Esophagus squamous epithelium (tissue), 5 donors: ENCODE results near the gene CACNB4. TPM values are rescaled to one million over a fixed set of nuclear protein-coding genes. Genes with fewer than 3 reads are reported as not detected.
"Not testable (repeated sequence)": the region's sequence is repeated elsewhere in the genome, so short reads cannot be mapped to it uniquely, and the experiment has no call there.

Source experiments
- DNase-seq: peaks from one replicate; lab custom pipeline; 2025; lab: John Stamatoyannopoulos, UW
- H3K27ac ChIP-seq, 4 donors: fragments of 200-600 bp; sonication (generic); one replicate each; pipeline ENCODE4 v1.5.1; 2016 to 2019; ENCODE audit warnings: mild to moderate bottlenecking in 1 of 4
- H3K27me3 ChIP-seq, 4 donors: fragments of 200-600 bp; sonication (generic); 1 replicate in 3 of 4; 2 replicates in 1 of 4; pipeline versions ENCODE4 v1.5.1 to v1.6.0; 2017 to 2021; ENCODE audit warnings: antibody characterized with exemption in 1 of 4
- H3K36me3 ChIP-seq, 3 donors: fragments of 200-600 bp; sonication (generic); one replicate each; pipeline ENCODE4 v1.5.1; 2016 to 2019
- H3K4me1 ChIP-seq, 3 donors: fragments of 200-600 bp; sonication (generic); one replicate each; pipeline ENCODE4 v1.5.1; 2017 to 2019
- H3K4me3 ChIP-seq, 4 donors: fragments of 200-600 bp; sonication (generic); 1 replicate in 3 of 4; 2 replicates in 1 of 4; pipeline ENCODE4 v1.5.1; 2016 to 2019; ENCODE audit warnings: mild to moderate bottlenecking in 2 of 4, moderate library complexity in 1 of 4
- H3K9me3 ChIP-seq, 3 donors: fragments of 200-600 bp; sonication (generic); one replicate each; pipeline ENCODE4 v1.5.1; 2016 to 2019
- POLR2A ChIP-seq, 4 donors: fragments of 450-650 bp; IDR thresholded peaks; one replicate each; pipeline ENCODE4 v1.6.1; 2017; ENCODE audit warnings: antibody characterized with exemption in 4 of 4, mild to moderate bottlenecking in 4 of 4, moderate library complexity in 3 of 4
- WGBS, 2 donors: methylation state at CpG; one replicate each; pipeline ENCODE4 v1.1.5; 2018; 5-methylcytosine and 5-hydroxymethylcytosine counted together
- intact Hi-C: fragments of 100-400 bp; cut with DNase I; formaldehyde crosslinking; loops from one replicate; pipeline ENCODE4 v1.15.0; 2022
- total RNA-seq, 4 donors: library from RNA; depleted of rRNA; stranded (reverse); fragments of >200 nt; gene quantifications; one replicate each; pipeline ENCODE4 v1.1.0, GENCODE V29; 2016
- TF ChIP-seq, protein P1 (sequence below), 6 experiments: fragments of 450-650 bp in 4 of 6; fragments of 200-600 bp in 2 of 6; sonication (generic) in 2 of 6; IDR thresholded peaks; one replicate each; pipeline ENCODE4 v1.5.1; 2016 to 2019; ENCODE audit warnings: antibody characterized with exemption in 6 of 6, mild to moderate bottlenecking in 4 of 6, moderate library complexity in 4 of 6
- donor health status: DM: yes; HTN: yes; CAD: no.

CACNB4 gene
- total RNA-seq, 4 donors from 2014 or later = 6.1 to 11.1 (median 7.2) TPM

GRCh38 chr2:152024477-152024876, 74.4 kb downstream of the CACNB4 start:
- Histone ChIP-seq H3K27ac (no peak overlapping the region), H3K4me1 (peaks cover 0 to 33% (median 0%) of the 10 kb centered on the region in 3 donors), H3K9me3 (no peaks in the 10 kb centered on the region), H3K4me3 (no peak overlapping the region), H3K27me3 (no peaks in the 10 kb centered on the region), H3K36me3 (no peaks in the 10 kb centered on the region)
- intact Hi-C loops = no loop called here
- WGBS, 2 donors = 28 to 71% methylated on average over 1 to 2 of the region's 2 CpGs
- DNase-seq = no peak
- TF ChIP-seq, protein P1, sequence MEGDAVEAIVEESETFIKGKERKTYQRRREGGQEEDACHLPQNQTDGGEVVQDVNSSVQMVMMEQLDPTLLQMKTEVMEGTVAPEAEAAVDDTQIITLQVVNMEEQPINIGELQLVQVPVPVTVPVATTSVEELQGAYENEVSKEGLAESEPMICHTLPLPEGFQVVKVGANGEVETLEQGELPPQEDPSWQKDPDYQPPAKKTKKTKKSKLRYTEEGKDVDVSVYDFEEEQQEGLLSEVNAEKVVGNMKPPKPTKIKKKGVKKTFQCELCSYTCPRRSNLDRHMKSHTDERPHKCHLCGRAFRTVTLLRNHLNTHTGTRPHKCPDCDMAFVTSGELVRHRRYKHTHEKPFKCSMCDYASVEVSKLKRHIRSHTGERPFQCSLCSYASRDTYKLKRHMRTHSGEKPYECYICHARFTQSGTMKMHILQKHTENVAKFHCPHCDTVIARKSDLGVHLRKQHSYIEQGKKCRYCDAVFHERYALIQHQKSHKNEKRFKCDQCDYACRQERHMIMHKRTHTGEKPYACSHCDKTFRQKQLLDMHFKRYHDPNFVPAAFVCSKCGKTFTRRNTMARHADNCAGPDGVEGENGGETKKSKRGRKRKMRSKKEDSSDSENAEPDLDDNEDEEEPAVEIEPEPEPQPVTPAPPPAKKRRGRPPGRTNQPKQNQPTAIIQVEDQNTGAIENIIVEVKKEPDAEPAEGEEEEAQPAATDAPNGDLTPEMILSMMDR (IDR thresholded peaks at IDR 0.05) = no peak
- no peak for TF ChIP-seq POLR2A (IDR thresholded peaks at IDR 0.05)

DNA sequence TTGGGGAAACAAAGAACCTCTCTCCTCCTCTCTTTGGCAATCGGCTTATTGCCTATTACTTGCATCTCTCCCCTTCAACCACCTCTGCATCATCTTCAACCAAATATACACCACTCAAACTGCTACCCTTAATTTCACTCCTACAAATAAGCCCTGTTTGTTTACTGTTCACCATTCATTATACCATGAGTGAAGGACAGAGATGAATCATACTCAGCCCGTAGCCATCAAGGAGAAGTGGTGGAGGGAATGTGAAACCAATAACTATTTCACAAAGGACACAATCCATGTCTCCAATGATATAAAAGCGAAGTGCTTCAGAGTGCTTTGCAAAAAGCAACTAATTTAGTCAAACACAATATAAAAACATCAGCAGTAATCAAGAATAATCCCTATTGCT, 76.8 kb downstream of the CACNB4 start:
- no peak overlapping the region for H3K27ac ChIP-seq
- H3K36me3 ChIP-seq = no peaks in the 10 kb centered on the region
- intact Hi-C loops = no loop called here
- no peak overlapping the region for H3K4me3 ChIP-seq
- DNase-seq = no peak
- TF ChIP-seq, protein P1 (IDR thresholded peaks at IDR 0.05) = no peak
- TF ChIP-seq POLR2A (IDR thresholded peaks at IDR 0.05) = no peak
- no peaks in the 10 kb centered on the region for H3K9me3 ChIP-seq
- 61 to 64% methylated on average over 3 of the region's 3 CpGs for whole genome bisulfite sequencing, 2 donors
- H3K4me1 ChIP-seq = peaks cover 0 to 15% (median 0%) of the 10 kb centered on the region in 3 donors
- no peaks in the 10 kb centered on the region for H3K27me3 ChIP-seq

- H3K27me3 ChIP-seq, H3K9me3 ChIP-seq, H3K4me1 ChIP-seq, intact Hi-C loops, DNase-seq, H3K36me3 ChIP-seq, H3K4me3 ChIP-seq, H3K27ac ChIP-seq: not testable (repeated sequence)
- WGBS, 2 donors = 91 to 92% methylated on average over 11 of the region's 11 CpGs
Measured at GRCh38 chr2:152021001-152021400, 77.8 kb downstream of the CACNB4 start.

GRCh38 chr2:152019732-152020131, 79.1 kb downstream of the CACNB4 start:
- Histone ChIP-seq H3K9me3 (no peaks in the 10 kb centered on the region), H3K4me1 (no peaks in the 10 kb centered on the region), H3K27me3 (no peaks in the 10 kb centered on the region), H3K4me3 (no peak overlapping the region), H3K36me3 (no peaks in the 10 kb centered on the region), H3K27ac (no peak overlapping the region)
- TF ChIP-seq, protein P1 (IDR thresholded peaks at IDR 0.05) = no peak
- TF ChIP-seq POLR2A (IDR thresholded peaks at IDR 0.05) = no peak
- intact Hi-C loops = no loop called here
- no peak for DNase-seq

GRCh38 chr2:152016181-152017120, 82.4 kb downstream of the CACNB4 start:
- intact Hi-C loops = no loop called here
- 69 to 71% methylated on average over 7 of the region's 7 CpGs for WGBS, 2 donors
- no peak for DNase-seq
- no peaks in the 10 kb centered on the region for H3K27me3 ChIP-seq
- no peaks in the 10 kb centered on the region for H3K36me3 ChIP-seq
- H3K4me3 ChIP-seq = no peak overlapping the region
- no peaks in the 10 kb centered on the region for H3K9me3 ChIP-seq
- H3K4me1 ChIP-seq = no peaks in the 10 kb centered on the region
- no peak overlapping the region for H3K27ac ChIP-seq
- TF ChIP-seq, protein P1 (IDR thresholded peaks at IDR 0.05) = no peak
- no peak for TF ChIP-seq POLR2A (IDR thresholded peaks at IDR 0.05)
